Measurements from ENCODE around the gene DCAF8.

- TF ChIP-seq EZH2phosphoT487 (IDR thresholded peaks at IDR 0.05; ENCODE audit: insufficient read depth, low read depth) (no peak), EZH2 (IDR thresholded peaks at IDR 0.05; ENCODE audit: insufficient read depth, poor library complexity, severe bottlenecking) (no peak)
Observed at GRCh38 chr1:160284220-160284781, 22.0 kb upstream of the DCAF8 start.

All from GM23248 (cell line).